ENCODE measurements around the gene ARID3B.

DNA sequence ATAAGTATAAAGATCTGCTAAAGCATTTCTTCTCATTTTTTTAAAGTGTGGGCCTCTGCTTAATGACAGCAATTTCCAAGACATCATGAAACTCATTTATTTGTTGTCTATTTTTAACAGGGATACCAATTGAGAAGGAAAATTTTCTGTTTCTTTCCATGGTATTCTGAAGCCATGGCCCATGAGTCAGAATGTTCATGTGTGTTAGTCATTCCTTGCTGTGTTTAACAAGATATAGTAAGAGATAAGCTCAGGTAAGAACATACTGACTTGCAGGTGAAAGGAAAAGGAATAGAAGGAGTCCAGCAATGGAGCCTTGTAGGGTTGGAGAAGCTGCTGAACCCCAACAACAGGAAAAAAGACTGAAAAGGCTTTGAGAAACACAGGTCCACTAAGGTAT lies 17.0 kb upstream of the ARID3B start:
- TF ChIP-seq SIN3B (IDR thresholded peaks at IDR 0.05; ENCODE audit: low read length) = no peak
- TF ChIP-seq, protein P1, sequence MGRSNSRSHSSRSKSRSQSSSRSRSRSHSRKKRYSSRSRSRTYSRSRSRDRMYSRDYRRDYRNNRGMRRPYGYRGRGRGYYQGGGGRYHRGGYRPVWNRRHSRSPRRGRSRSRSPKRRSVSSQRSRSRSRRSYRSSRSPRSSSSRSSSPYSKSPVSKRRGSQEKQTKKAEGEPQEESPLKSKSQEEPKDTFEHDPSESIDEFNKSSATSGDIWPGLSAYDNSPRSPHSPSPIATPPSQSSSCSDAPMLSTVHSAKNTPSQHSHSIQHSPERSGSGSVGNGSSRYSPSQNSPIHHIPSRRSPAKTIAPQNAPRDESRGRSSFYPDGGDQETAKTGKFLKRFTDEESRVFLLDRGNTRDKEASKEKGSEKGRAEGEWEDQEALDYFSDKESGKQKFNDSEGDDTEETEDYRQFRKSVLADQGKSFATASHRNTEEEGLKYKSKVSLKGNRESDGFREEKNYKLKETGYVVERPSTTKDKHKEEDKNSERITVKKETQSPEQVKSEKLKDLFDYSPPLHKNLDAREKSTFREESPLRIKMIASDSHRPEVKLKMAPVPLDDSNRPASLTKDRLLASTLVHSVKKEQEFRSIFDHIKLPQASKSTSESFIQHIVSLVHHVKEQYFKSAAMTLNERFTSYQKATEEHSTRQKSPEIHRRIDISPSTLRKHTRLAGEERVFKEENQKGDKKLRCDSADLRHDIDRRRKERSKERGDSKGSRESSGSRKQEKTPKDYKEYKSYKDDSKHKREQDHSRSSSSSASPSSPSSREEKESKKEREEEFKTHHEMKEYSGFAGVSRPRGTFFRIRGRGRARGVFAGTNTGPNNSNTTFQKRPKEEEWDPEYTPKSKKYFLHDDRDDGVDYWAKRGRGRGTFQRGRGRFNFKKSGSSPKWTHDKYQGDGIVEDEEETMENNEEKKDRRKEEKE (IDR thresholded peaks at IDR 0.05) = no peak
- no peak for TF ChIP-seq CEBPB (IDR thresholded peaks at IDR 0.05; ENCODE audit: borderline replicate concordance, low read depth, low read length)
- no peak for TF ChIP-seq MAFK (conservative IDR thresholded peaks at IDR 0.05 in 1 of 2, IDR thresholded peaks at IDR 0.05 in 1 of 2; ENCODE audit: low read length in 2 of 2)
- no peak for TF ChIP-seq ZFP36L2 (CRISPR knock-in tag; IDR thresholded peaks at IDR 0.05)
- no peak for TF ChIP-seq ELF4 (CRISPR knock-in tag; IDR thresholded peaks at IDR 0.05; ENCODE audit: borderline replicate concordance)
- no peak for TF ChIP-seq ZBTB21 (CRISPR knock-in tag; IDR thresholded peaks at IDR 0.05)
- TF ChIP-seq ZNF451 (CRISPR knock-in tag; IDR thresholded peaks at IDR 0.05) = no peak
- TF ChIP-seq SMAD1 (CRISPR knock-in tag; IDR thresholded peaks at IDR 0.05; ENCODE audit: borderline replicate concordance, low read depth) = no peak
- no peak for TF ChIP-seq STAG1 (CRISPR knock-in tag; IDR thresholded peaks at IDR 0.05)
- TF ChIP-seq, protein P2, sequence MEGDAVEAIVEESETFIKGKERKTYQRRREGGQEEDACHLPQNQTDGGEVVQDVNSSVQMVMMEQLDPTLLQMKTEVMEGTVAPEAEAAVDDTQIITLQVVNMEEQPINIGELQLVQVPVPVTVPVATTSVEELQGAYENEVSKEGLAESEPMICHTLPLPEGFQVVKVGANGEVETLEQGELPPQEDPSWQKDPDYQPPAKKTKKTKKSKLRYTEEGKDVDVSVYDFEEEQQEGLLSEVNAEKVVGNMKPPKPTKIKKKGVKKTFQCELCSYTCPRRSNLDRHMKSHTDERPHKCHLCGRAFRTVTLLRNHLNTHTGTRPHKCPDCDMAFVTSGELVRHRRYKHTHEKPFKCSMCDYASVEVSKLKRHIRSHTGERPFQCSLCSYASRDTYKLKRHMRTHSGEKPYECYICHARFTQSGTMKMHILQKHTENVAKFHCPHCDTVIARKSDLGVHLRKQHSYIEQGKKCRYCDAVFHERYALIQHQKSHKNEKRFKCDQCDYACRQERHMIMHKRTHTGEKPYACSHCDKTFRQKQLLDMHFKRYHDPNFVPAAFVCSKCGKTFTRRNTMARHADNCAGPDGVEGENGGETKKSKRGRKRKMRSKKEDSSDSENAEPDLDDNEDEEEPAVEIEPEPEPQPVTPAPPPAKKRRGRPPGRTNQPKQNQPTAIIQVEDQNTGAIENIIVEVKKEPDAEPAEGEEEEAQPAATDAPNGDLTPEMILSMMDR (CRISPR knock-in tag; IDR thresholded peaks at IDR 0.05) = no peak

Data from HepG2 (cell line).